GM18951 (cell line): ENCODE measurements around the gene EPHA7.

Source experiments
- POLR2A ChIP-seq: IDR thresholded peaks from 4 replicates; pipeline ENCODE4 v1.6.1; 2011; ENCODE audit warnings: mild to moderate bottlenecking; ENCODE audit not compliant: insufficient read length, insufficient read depth; ENCODE audit errors: extremely low read depth
- in situ Hi-C: fragments of 300-500 bp; cut with MboI; formaldehyde crosslinking; loops from one replicate; pipeline ENCODE4 v1.12.0; 2022; ENCODE audit warnings: low sequenced_read_pairs, mixed read lengths, inconsistent platforms; ENCODE audit not compliant: unreplicated experiment

EPHA7 gene

DNA sequence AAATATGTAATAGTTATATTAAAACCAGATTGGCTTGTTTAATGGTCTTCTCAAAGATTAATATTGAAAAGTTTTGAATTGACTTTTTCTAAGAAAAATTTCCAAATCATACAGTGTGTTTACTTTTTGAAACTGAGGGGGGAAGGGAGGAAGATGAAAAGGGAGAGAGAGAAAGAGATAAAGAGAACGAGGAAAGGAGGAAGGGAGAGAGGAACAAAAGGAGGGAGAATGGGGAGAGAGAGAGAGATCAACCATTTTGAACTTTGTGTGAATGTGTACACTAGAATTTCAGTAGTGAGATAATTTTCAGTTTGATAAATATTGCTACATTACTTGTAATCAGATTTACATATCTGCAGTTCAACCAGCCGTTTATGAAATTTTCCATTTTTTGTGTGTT is 124.5 kb downstream of the EPHA7 start:
- TF ChIP-seq POLR2A = no peak
- in situ Hi-C loops = no loop called here

DNA sequence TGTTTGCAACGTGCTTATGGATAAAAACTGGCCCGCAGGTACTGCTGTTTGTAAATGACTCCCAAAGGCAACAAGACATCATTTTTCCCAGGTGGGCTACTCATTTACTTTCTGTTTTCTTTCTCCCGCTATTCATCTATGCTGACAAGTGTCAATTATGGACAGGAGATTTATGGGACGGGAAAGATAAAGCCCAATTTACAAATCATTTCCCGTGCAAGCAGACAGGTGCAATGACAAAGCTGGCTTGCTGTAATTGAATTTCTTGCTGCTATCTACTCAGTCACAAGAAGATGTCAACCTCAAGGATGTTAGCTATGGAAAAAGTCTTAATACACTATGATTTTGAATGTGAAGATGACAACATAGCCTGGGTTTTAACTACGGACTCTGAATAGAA is 125.5 kb downstream of the EPHA7 start:
- TF ChIP-seq POLR2A = no peak
- in situ Hi-C loops = no loop called here

DNA sequence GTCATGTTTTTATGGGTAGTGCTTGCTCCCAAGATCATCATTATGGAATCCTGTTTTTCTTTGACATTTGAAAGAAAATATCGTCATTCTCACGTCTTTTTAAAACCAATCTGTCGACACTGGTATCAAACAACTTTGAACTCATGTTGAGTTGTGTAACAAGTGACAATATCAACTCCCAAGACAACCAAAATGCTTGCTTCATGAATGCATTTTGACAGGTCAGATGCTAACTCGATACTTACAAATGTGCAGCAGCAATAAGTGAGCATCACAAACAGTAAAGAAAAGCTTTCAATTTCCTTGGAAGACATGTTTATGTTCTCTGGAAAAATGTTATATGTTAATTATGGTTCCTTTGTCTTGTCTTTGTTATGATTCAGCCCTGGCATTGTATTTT is 125.9 kb downstream of the EPHA7 start:
- in situ Hi-C loops = no loop called here
- TF ChIP-seq POLR2A = no peak

DNA sequence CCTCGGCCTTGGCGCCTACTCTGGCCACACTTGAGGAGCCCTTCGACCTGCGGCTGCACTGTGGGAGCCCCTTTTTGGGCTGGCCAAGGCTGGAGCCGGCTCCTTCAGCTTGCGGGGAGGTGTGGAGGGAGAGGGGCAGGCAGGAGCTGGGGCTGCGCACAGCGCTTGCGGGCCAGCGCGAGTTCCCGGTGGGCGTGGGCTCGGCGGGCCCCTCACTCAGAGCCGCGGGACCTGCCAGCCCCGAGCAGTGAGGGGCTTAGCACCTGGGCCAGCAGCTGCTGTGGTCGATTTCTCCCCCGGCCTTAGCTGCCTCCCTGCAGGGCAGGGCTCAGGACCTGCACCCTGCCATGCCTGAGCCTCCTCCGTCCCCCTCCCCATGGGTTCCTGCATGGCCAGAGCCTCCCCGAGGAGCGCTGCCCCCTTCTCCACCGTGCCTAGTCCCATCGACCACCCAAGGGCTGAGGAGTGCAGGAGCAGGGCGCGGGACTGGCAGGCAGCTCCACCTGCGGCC is 136.8 kb downstream of the EPHA7 start:
- in situ Hi-C loops = no loop called here

GRCh38 chr6:93278241-93278640 is 141.1 kb downstream of the EPHA7 start:
- TF ChIP-seq POLR2A = no peak
- in situ Hi-C loops = no loop called here

More for the DNA sequence above, 136.8 kb downstream of the EPHA7 start:
- TF ChIP-seq POLR2A = no peak

- no peak for TF ChIP-seq POLR2A
- in situ Hi-C loops = no loop called here
Measured at GRCh38 chr6:93272896-93273295, 146.5 kb downstream of the EPHA7 start.

DNA sequence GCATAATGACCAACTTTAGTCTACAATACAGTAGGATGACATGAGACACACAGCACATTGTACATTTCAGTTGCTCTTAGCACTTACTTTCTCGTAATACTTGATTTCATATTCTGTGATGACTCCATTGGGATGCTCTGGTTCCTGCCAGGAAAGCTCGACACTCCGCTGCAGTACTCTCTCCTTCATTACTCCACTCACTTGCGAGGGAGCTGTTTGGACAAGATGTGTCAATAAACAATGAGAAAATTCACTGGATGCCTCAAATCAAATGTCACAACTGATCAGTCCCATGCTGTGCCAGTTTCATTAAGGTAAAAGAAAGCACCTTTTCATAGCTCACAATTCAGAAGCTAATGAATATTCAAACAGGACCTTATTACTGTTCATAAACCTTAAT is 147.1 kb downstream of the EPHA7 start:
- no peak for TF ChIP-seq POLR2A

DNA sequence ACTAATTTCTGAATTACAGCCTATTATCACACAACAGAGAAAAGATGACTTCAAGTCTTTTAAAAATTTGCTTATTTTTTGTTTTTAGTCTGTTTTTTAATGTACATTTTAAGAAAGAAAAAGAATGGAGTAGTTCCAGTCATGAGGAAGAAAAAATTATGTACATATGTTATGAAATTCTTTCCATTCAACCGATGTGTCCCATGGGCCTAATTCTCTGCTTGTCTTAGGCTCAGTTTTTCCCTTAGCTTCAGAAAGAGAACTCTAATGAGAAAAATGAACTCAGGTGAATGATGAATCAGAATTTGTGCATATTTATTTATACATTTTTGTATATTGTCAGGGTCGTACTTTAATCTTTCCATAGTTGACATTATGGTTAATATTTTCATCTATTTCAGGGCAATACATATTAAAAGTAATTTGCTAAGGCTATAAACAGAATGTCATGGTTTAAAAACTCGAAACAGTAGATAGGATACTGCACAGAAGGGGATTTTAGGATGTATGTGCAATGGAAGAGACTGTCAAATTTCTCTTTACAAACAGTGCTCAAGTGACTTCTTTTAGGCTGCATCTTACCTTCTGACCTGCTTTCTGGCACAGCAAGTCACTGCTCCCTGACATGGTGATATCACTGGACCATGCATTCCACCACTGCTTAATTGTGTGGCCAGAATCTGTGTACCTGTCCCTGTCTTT is 153.1 kb downstream of the EPHA7 start:
- no peak for TF ChIP-seq POLR2A

More for the DNA sequence above, 147.1 kb downstream of the EPHA7 start:
- in situ Hi-C loops = no loop called here

DNA sequence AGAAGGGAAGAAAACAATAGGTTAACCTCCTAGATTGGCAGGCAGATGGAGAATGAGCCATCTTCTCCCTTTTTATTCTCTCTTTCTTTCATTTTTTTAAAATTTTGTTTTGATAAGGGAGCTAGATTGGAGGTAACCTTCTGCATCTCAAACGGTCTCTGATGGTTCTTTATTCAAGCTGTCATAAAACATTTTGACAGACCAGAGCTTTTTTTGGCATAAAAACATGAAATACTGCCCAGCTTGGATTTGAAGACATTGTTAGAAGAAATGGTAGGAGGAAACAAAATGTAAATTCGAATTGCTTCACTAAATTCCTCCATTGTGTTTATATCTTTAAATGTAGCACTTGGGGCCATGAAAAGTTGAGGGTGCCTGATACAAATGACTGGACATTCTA is 158.5 kb downstream of the EPHA7 start:
- in situ Hi-C loops = no loop called here
- TF ChIP-seq POLR2A = no peak

More for the DNA sequence above, 153.1 kb downstream of the EPHA7 start:
- in situ Hi-C loops = no loop called here

DNA sequence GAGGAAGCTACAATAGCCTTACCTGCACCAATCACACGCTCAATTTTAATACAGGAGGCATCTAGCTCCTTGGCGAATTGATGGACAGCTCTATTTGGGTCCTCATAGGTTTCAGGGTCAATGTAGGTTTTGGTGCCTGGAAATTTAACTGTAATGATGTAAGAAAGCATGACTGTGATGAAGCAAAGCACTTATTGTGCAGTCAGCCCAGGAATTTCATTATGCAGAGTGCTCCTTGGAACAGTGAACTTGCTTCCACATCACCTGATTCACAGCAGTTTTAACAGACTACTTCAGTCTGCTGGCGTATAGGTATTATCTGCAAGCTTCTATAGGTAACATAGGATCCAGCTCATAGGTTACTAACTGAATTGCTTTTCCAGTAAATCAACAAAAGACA is 160.0 kb downstream of the EPHA7 start:
- TF ChIP-seq POLR2A = no peak
- in situ Hi-C loops = no loop called here

DNA sequence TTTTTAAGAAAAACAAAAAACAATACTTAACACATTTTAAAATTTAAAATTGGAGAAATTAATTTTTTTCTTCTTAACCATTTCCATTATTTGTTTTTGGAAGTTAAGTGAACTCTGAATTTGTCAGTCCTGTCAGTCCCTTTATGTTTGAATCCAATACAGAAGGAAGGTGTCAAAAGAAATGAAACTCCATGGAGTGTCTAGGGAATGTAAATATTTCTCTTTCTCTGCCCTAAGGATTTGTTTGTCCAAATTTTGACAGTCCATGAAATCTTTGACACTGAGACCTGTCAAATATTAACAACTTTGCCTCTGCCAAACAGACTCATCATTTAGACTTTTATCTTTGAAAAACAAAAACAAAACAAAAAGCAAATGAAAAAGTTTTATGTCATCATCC is 166.4 kb downstream of the EPHA7 start:
- TF ChIP-seq POLR2A = no peak
- in situ Hi-C loops = no loop called here

GRCh38 chr6:93248631-93249030 is 170.7 kb downstream of the EPHA7 start:
- in situ Hi-C loops = no loop called here
- TF ChIP-seq POLR2A = no peak

DNA sequence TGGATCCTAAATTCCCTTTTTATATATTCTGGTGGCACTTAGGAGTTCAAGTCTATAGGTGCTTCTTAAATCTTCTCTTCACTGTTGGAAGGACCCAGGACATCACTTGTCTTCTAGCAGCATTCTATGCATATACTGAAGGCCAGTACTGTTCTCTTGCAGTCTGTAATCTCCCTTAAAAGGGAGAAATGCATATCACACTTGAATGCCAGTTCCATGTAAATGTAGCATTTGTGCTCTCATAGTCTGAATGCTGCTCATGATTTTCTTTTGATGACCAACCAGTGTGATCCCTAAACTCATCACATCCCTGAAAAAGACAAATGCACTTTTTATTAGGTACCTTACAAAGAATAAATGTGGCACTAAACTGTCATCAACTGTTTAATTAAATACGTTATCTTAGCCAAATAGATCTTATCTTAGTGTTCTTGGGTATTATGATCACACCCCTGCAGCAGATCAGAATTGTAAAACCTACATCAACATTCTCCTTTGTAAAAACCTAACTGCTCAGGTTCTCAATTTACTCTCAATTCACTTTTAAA is 176.1 kb downstream of the EPHA7 start:
- in situ Hi-C loops = no loop called here

DNA sequence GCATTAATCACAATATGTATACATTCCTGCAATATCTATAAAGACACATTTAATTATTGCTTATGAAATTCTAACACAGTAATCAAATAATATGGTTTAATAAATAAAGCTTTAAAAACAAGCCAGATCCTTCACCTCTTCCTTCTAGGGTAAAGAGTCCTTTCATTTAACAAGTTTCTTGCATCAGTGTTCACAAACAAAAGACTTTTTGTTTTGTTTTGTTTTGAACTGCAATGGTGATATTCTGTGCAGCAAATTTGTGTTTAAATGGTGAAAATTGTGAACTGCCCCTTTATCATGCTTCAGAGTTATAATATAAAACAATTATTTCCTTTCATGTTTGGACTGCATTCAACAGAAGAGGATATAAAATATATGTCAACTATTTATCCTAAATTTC is 177.3 kb downstream of the EPHA7 start:
- in situ Hi-C loops = no loop called here
- no peak for TF ChIP-seq POLR2A

More for the DNA sequence above, 176.1 kb downstream of the EPHA7 start:
- TF ChIP-seq POLR2A = no peak
